Measurements from ENCODE around the gene LRRC3.

DNA sequence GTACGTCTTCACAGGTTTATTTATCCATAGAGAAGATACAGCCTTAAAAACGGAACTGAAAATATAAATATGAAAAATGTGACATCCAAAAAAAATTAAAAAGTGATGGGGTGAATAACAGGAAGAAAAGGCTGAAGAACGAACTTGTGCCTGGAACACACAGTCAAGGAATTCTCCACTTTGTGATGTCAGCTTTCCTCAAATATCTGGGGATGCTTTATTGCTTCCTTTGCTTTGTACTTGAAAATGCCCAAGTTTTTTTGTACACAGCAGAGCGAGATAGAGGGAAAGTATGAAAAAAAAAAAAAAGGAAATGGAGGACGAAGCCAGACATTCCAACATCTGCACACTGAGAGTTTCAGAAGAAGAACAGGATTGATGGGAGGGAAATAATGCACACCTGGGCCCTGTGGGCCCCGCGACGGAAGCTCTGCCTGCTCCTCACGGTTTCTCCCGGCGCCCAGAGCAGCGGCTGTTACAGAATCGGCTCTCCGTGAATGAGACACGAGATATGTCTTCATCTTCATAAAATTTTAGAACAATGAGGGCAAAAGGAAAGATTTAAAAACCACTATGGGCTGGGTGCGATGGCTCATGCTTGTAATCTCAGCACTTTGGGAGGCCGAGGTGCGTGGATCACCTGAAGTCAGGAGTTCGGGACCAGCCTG, 10.0 kb upstream of the LRRC3 start:
- TF ChIP-seq CREB1 (IDR thresholded peaks at IDR 0.05; ENCODE audit: low read depth) (no peak), CEBPB (IDR thresholded peaks at IDR 0.05) (no peak), TAF1 (IDR thresholded peaks at IDR 0.05; ENCODE audit: low read depth) (no peak), FOXM1 (IDR thresholded peaks at IDR 0.05; ENCODE audit: borderline replicate concordance, low read depth) (no peak), RAD21 (IDR thresholded peaks at IDR 0.05; ENCODE audit: low read depth) (no peak), EGR1 (IDR thresholded peaks at IDR 0.05) (no peak), TEAD4 (IDR thresholded peaks at IDR 0.05) (no peak), EP300 (IDR thresholded peaks at IDR 0.05; ENCODE audit: borderline replicate concordance) (no peak), NFIC (IDR thresholded peaks at IDR 0.05) (no peak), TCF12 (IDR thresholded peaks at IDR 0.05; ENCODE audit: low read depth) (no peak)
- TF ChIP-seq, protein P1, sequence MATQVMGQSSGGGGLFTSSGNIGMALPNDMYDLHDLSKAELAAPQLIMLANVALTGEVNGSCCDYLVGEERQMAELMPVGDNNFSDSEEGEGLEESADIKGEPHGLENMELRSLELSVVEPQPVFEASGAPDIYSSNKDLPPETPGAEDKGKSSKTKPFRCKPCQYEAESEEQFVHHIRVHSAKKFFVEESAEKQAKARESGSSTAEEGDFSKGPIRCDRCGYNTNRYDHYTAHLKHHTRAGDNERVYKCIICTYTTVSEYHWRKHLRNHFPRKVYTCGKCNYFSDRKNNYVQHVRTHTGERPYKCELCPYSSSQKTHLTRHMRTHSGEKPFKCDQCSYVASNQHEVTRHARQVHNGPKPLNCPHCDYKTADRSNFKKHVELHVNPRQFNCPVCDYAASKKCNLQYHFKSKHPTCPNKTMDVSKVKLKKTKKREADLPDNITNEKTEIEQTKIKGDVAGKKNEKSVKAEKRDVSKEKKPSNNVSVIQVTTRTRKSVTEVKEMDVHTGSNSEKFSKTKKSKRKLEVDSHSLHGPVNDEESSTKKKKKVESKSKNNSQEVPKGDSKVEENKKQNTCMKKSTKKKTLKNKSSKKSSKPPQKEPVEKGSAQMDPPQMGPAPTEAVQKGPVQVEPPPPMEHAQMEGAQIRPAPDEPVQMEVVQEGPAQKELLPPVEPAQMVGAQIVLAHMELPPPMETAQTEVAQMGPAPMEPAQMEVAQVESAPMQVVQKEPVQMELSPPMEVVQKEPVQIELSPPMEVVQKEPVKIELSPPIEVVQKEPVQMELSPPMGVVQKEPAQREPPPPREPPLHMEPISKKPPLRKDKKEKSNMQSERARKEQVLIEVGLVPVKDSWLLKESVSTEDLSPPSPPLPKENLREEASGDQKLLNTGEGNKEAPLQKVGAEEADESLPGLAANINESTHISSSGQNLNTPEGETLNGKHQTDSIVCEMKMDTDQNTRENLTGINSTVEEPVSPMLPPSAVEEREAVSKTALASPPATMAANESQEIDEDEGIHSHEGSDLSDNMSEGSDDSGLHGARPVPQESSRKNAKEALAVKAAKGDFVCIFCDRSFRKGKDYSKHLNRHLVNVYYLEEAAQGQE (IDR thresholded peaks at IDR 0.05; ENCODE audit: low read depth), result no peak
